HEK293T (cell line): Measurements from ENCODE around the gene CLIC3.

ENCODE experiments used
- CTCF ChIA-PET: fragments of 350-600 bp; formaldehyde crosslinking; extraction: SDS; loops from one replicate; lab custom pipeline; 2021; ENCODE audit warnings: antibody characterized with exemption, inconsistent platforms; lab: Yijun Ruan, JAX
- POLR2A ChIA-PET: fragments of 350-600 bp; formaldehyde crosslinking; extraction: SDS; loops from one replicate; lab custom pipeline; 2020; ENCODE audit warnings: antibody characterized with exemption, inconsistent platforms; lab: Yijun Ruan, JAX
- DNase-seq: peaks from one replicate; pipeline ENCODE4 v3.0.0; 2012; ENCODE audit warnings: mixed read lengths; ENCODE audit errors: extremely low spot score
- ARNT ChIP-seq: fragments of 450-650 bp; IDR thresholded peaks from 2 replicates; pipeline ENCODE4 v1.6.1; 2017; ENCODE audit warnings: mild to moderate bottlenecking
- BHLHE40 ChIP-seq: fragments of 450-650 bp; IDR thresholded peaks from 2 replicates; pipeline ENCODE4 v1.6.1; 2016; ENCODE audit warnings: mild to moderate bottlenecking, moderate library complexity, borderline replicate concordance
- CTBP1 ChIP-seq: fragments of 450-650 bp; IDR thresholded peaks from 2 replicates; pipeline ENCODE4 v1.6.1; 2016; ENCODE audit warnings: borderline replicate concordance
- ELF4 ChIP-seq: fragments of 450-650 bp; IDR thresholded peaks from 2 replicates; pipeline ENCODE4 v1.6.1; 2017; ENCODE audit warnings: antibody characterized with exemption
- FOXA1 ChIP-seq: fragments of 450-650 bp; IDR thresholded peaks from 2 replicates; pipeline ENCODE4 v1.6.1; 2016; ENCODE audit warnings: mild to moderate bottlenecking
- FOXK2 ChIP-seq: fragments of 450-650 bp; IDR thresholded peaks from 2 replicates; pipeline ENCODE4 v1.6.1; 2016; ENCODE audit warnings: mild to moderate bottlenecking
- FOXM1 ChIP-seq: fragments of 450-650 bp; IDR thresholded peaks from 2 replicates; pipeline ENCODE4 v1.6.1; 2017; ENCODE audit warnings: mild to moderate bottlenecking, borderline replicate concordance
- HDGF ChIP-seq: fragments of 450-650 bp; IDR thresholded peaks from 2 replicates; pipeline ENCODE4 v1.6.1; 2017; ENCODE audit warnings: antibody characterized with exemption, borderline replicate concordance
- L3MBTL2 ChIP-seq: fragments of 450-650 bp; conservative IDR thresholded peaks from 2 replicates; pipeline ENCODE4 v1.6.1; 2016; ENCODE audit warnings: mild to moderate bottlenecking
- LEF1 ChIP-seq: fragments of 450-650 bp; IDR thresholded peaks from 2 replicates; pipeline ENCODE4 v1.6.1; 2017; ENCODE audit warnings: mild to moderate bottlenecking, borderline replicate concordance
- NFRKB ChIP-seq: fragments of 450-650 bp; IDR thresholded peaks from 2 replicates; pipeline ENCODE4 v1.6.1; 2016; ENCODE audit warnings: mild to moderate bottlenecking, moderate library complexity
- PKNOX1 ChIP-seq: fragments of 450-650 bp; IDR thresholded peaks from 2 replicates; pipeline ENCODE4 v1.6.1; 2016
- SP1 ChIP-seq: fragments of 450-650 bp; IDR thresholded peaks from 2 replicates; pipeline ENCODE4 v1.6.1; 2017
- SUZ12 ChIP-seq: fragments of 450-650 bp; IDR thresholded peaks from 2 replicates; pipeline ENCODE4 v1.6.1; 2016; ENCODE audit warnings: mild to moderate bottlenecking
- TARDBP ChIP-seq: fragments of 450-650 bp; IDR thresholded peaks from 2 replicates; pipeline ENCODE4 v1.6.1; 2016
- ZNF384 ChIP-seq: fragments of 450-650 bp; IDR thresholded peaks from 2 replicates; pipeline ENCODE4 v1.6.1; 2016

The CLIC3 gene

DNA sequence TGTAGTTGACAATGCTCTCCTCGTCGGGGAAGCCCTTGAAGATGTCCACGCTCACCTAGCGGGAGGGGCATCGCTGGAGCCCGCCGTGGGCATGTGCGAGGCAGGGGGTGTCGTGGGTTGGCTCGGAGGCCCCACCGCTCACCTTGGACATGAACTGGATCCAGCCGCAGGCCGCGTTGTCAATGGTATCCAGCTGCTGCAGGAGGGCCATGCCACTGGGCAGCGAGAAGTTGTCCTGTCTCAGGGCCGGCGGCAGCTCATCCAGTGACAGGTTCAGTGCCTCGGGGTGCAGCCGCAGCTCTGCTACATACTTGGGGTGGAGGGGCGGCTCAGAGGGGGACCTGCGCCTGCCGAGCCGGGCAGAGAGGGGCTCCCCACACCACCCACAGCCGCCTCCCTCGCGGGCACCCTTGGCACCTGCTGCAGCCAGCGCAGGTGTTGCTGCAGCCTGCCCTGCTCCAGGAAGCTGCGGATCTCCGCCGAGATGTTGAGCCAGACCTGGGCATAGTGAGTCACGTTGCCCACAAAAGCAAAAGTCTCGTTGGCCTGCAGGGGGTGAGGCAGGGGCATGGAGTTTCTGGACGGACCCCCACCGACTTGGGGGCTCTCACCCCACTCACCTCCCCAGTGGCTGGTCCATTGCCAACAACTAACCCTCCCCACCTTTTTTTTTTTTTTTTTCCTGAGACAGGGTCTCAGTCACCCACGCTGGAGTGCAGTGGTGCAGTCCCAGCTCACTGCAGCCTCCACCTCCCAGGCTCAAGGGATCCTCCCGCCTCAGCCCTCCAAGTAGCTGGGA is 22.6 kb upstream of the CLIC3 start:
- ChIA-PET POLR2A (no interaction called here), CTCF (interaction anchor here (1.8 kb wide), 1 partner anchor 10 kb away, joined by 7 read pairs; no protein-coding TSS in a partner anchor)
- no peak for TF ChIP-seq BHLHE40
- no peak for TF ChIP-seq ELF4
- TF ChIP-seq SP1 = no peak
- DNase-seq = no peak

GRCh38 chr9:137017791-137018497 is 21.6 kb upstream of the CLIC3 start:
- ChIA-PET POLR2A (no interaction called here), CTCF (interaction anchor here (1.8 kb wide), 1 partner anchor 11 kb away, joined by 7 read pairs; no protein-coding TSS in a partner anchor)
- DNase-seq = no peak
- no peak for TF ChIP-seq FOXK2
- no peak for TF ChIP-seq TARDBP
- TF ChIP-seq L3MBTL2 = no peak
- TF ChIP-seq ZNF384 = no peak
- TF ChIP-seq FOXM1 = no peak
- TF ChIP-seq CTBP1 = no peak
- no peak for TF ChIP-seq ARNT
- TF ChIP-seq NFRKB = no peak
- no peak for TF ChIP-seq FOXA1
- no peak for TF ChIP-seq HDGF
- no peak for TF ChIP-seq SUZ12
- no peak for TF ChIP-seq SP1
- no peak for TF ChIP-seq PKNOX1
- TF ChIP-seq BHLHE40 = no peak
- no peak for TF ChIP-seq LEF1
- no peak for TF ChIP-seq ELF4

DNA sequence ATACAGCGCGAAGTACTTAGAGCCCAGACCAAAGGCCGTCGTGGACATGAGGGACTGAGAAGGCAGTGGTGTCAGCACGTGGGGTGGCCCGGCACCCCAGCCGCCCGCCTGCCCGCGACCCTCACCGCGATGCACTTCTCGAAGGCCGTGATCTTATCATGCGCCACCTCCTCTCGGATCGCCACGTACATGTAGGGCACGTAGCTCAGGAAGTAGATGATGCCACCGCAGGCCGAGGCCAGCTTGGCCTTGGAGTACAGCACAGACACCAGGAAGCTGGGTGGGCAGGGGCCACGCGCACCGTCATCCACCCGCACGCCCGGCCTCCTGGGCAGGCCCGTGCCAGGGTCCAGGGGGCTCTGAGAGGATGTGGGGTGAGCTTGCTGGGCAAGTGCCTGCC is 20.7 kb upstream of the CLIC3 start:
- ChIA-PET POLR2A (no interaction called here), CTCF (no interaction called here)
- TF ChIP-seq BHLHE40 (no peak), L3MBTL2 (no peak), HDGF (no peak)
- DNase-seq = no peak

DNA sequence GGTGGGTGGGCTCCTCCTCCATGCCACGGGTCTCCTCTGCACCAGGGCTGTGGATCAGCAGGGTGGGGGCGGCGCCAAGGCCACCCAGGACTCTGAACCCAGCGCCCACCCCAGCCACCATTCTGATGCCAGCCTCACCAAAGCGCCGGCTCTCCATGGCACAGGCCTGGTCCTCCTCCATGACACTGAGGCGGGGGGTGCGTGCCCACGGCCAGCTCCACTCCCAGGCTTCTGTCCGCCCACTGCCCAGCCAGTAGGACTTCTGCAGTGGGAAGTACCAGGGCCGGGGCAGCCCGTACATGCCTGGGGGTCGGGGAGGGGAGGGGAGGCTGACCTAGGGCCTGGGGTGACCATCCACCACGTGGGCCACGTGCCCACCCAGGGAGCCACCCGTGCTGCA is 20.1 kb upstream of the CLIC3 start:
- ChIA-PET POLR2A (no interaction called here), CTCF (no interaction called here)
- DNase-seq = no peak
- TF ChIP-seq CTBP1 (no peak), ZNF384 (no peak), SUZ12 (no peak), BHLHE40 (no peak), FOXK2 (no peak), PKNOX1 (no peak), ELF4 (no peak), HDGF (no peak), SP1 (no peak), FOXM1 (no peak), L3MBTL2 (no peak), ARNT (no peak), LEF1 (no peak), NFRKB (no peak), FOXA1 (no peak), TARDBP (no peak)

GRCh38 chr9:137015976-137016375 is 19.6 kb upstream of the CLIC3 start:
- DNase-seq = no peak
- CTCF ChIA-PET = no interaction called here
- POLR2A ChIA-PET = no interaction called here

DNA sequence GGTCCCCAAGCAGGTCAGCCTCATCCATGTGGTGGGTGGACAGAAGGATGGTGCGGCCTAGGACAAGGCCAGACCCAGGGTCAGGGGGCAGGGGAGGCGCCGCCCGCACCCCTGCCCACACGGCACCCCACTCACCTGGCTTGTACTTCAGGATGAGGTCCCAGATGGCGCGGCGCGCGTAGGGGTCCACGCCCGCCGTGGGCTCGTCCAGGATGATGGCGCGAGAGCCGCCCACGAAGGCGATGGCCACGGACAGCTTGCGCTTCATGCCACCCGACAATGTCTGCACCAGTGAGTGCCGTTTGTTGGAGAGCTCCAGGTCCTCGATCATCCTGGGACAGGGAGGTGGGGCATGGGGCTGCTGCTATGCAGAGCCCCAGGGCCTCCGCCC is 19.2 kb upstream of the CLIC3 start:
- POLR2A ChIA-PET = no interaction called here

More at GRCh38 chr9:137015976-137016375, 19.6 kb upstream of the CLIC3 start:
- TF ChIP-seq ELF4 = no peak
- no peak for TF ChIP-seq ZNF384
- TF ChIP-seq FOXK2 = no peak
- no peak for TF ChIP-seq LEF1
- no peak for TF ChIP-seq L3MBTL2
- no peak for TF ChIP-seq SUZ12
- no peak for TF ChIP-seq TARDBP
- no peak for TF ChIP-seq CTBP1
- TF ChIP-seq BHLHE40 = no peak
- no peak for TF ChIP-seq FOXA1
- TF ChIP-seq NFRKB = no peak
- TF ChIP-seq FOXM1 = no peak

More for the DNA sequence above, 19.2 kb upstream of the CLIC3 start:
- DNase-seq = no peak
- CTCF ChIA-PET = no interaction called here
- TF ChIP-seq NFRKB = no peak
- TF ChIP-seq PKNOX1 = no peak
- TF ChIP-seq SUZ12 = no peak
- no peak for TF ChIP-seq TARDBP
- no peak for TF ChIP-seq FOXA1
- no peak for TF ChIP-seq BHLHE40
- TF ChIP-seq HDGF = no peak
- TF ChIP-seq FOXM1 = no peak
- TF ChIP-seq SP1 = no peak
- no peak for TF ChIP-seq L3MBTL2
- no peak for TF ChIP-seq ELF4
